Mesodermal cell (in vitro differentiated cells): ENCODE results near the gene MTPN.

Experiments
- H3K27ac ChIP-seq: 2 replicates; pipeline ENCODE4 v1.7.0; 2013; ENCODE audit warnings: mild to moderate bottlenecking, low read depth, low read length, moderate library complexity; ENCODE audit not compliant: severe bottlenecking
- H3K36me3 ChIP-seq: 2 replicates; pipeline ENCODE4 v1.7.1; 2013; ENCODE audit warnings: mild to moderate bottlenecking, low read length, moderate library complexity; ENCODE audit not compliant: control insufficient read depth, insufficient read depth
- H3K4me1 ChIP-seq: one replicate; pipeline ENCODE4 v1.7.1; 2013; ENCODE audit warnings: mild to moderate bottlenecking, low read length; ENCODE audit not compliant: insufficient read depth, control insufficient read depth, poor library complexity, severe bottlenecking
- H3K4me3 ChIP-seq: 2 replicates; pipeline ENCODE4 v1.7.0; 2013; ENCODE audit warnings: low read length, control low read depth, mild to moderate bottlenecking; ENCODE audit not compliant: insufficient read depth, poor library complexity, severe bottlenecking; ENCODE audit errors: extremely low read depth
- H3K9me3 ChIP-seq: 2 replicates; pipeline ENCODE4 v1.7.1; 2013; ENCODE audit warnings: mild to moderate bottlenecking, low read length, moderate library complexity; ENCODE audit not compliant: control insufficient read depth
- WGBS, 2 experiments: methylation state at CpG; one replicate each; pipeline ENCODE4 v1.1.5; 2013; ENCODE audit warnings: missing lambda C conversion rate in 2 of 2; ENCODE audit not compliant: insufficient coverage in 2 of 2; 5-methylcytosine and 5-hydroxymethylcytosine counted together

MTPN gene

DNA sequence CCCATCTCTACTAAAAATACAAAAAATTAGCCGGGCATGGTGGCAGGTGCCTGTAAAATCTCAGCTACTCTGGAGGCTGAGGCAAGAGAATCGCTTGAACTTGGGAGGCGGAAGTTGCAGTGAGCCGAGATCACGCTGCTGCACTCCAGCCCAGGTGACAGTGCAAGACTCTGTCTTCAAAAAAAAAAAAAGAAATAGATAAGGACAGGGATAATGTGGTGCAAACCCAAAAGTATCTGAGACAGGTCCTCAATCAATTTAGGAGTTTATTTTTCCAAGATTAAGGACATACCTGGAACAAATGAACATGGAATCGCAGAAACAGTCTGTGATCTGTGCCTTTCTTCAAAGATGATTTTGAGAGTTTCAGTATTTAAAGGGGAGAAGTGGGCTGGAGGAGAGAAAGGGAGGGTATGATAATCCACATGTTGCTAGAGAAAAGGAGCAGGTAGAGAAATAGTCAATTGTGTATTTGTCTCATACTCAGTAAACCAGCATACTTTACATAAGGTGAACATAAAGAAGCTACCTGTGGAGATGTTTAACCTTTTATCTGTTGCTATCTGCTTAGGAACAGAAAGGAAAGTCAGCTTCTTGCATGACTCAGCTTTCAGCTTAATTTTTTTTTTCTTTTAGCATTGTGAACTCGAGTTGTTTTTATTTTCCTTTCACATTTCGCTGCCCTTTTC is 4.9 kb upstream of the MTPN start:
- Histone ChIP-seq H3K36me3 (no peaks in the 10 kb centered on the region), H3K9me3 (peaks cover 4% of the 10 kb centered on the region), H3K4me3 (no peak overlapping the region), H3K4me1 (peaks cover 23% of the 10 kb centered on the region), H3K27ac (no peak overlapping the region)
- WGBS, 2 experiments = 81 to 99% methylated on average over 6 of the region's 8 CpGs

GRCh38 chr7:135980665-135981180 is 3.6 kb upstream of the MTPN start:
- peaks cover 4% of the 10 kb centered on the region for H3K9me3 ChIP-seq
- peak overlapping the region; percentile 85 for H3K27ac ChIP-seq
- peaks cover 23% of the 10 kb centered on the region for H3K4me1 ChIP-seq
- H3K36me3 ChIP-seq = peaks cover 1% of the 10 kb centered on the region
- no peak overlapping the region for H3K4me3 ChIP-seq
- WGBS, 2 experiments = 85 to 92% methylated on average over 3 of the region's 3 CpGs

DNA sequence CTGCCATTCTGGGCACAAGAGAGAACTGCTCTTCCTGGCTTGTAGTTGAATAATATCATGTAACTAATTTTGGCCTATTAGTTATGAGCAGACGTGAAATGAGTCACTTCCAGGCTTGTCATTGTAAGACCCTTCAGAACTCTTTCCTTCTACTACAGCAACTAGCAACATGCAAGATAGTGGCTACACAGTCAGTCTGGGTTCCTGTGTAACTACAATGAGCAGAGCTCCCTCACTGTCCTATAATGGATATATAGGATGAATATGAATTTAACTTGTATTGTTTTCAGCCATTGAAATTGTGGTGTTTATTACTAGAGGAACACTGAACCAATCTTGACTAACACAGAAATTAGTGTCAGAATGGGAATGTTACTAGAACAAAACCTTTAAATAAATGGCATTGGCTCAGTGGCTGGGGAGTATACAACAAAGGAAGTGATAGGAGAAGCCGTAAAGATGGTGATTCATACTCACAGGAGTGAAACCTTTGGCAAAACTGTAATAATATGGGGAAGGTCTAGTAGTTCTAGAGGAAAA is 2.9 kb upstream of the MTPN start:
- Histone ChIP-seq H3K4me3 (no peak overlapping the region), H3K27ac (peak overlapping the region; percentile 85), H3K9me3 (peaks cover 4% of the 10 kb centered on the region), H3K4me1 (peaks cover 23% of the 10 kb centered on the region), H3K36me3 (peaks cover 4% of the 10 kb centered on the region)
- 54 to 92% methylated on average over 1 to 2 of the region's 2 CpGs for WGBS, 2 experiments

- Histone ChIP-seq H3K4me3 (no peak overlapping the region), H3K27ac (peak overlapping the region; percentile 85), H3K4me1 (peaks cover 23% of the 10 kb centered on the region), H3K36me3 (peaks cover 6% of the 10 kb centered on the region), H3K9me3 (peaks cover 4% of the 10 kb centered on the region)
Measured at GRCh38 chr7:135979471-135980011, 2.4 kb upstream of the MTPN start.

GRCh38 chr7:135978624-135979023 is 1.5 kb upstream of the MTPN start:
- no peak overlapping the region for H3K4me3 ChIP-seq

DNA sequence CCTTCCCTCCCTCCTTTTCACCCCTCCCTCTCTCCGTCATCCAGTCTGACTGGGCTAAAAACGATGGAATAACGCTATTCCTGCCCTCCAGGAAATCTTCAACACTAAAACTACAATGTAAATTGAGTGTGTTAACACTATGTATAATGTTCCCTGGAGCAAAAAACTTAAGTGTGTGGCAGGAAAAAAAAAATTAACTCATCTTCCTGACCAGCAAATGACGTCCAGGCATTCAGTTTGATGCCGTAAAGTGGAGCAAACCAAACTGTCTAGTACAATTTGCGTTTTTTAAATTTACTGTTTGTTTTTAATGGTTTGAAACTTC is 545 bp upstream of the MTPN start:
- Histone ChIP-seq H3K4me3 (no peak overlapping the region), H3K9me3 (peaks cover 4% of the 10 kb centered on the region)
- 80 to 100% methylated on average over 1 of the region's 6 CpGs for WGBS, 2 experiments

More at GRCh38 chr7:135978624-135979023, 1.5 kb upstream of the MTPN start:
- peaks cover 23% of the 10 kb centered on the region for H3K4me1 ChIP-seq
- no peak overlapping the region for H3K27ac ChIP-seq
- peaks cover 13% of the 10 kb centered on the region for H3K36me3 ChIP-seq
- 80 to 82% methylated on average over 2 of the region's 4 CpGs for WGBS, 2 experiments
- H3K9me3 ChIP-seq = peaks cover 4% of the 10 kb centered on the region

DNA sequence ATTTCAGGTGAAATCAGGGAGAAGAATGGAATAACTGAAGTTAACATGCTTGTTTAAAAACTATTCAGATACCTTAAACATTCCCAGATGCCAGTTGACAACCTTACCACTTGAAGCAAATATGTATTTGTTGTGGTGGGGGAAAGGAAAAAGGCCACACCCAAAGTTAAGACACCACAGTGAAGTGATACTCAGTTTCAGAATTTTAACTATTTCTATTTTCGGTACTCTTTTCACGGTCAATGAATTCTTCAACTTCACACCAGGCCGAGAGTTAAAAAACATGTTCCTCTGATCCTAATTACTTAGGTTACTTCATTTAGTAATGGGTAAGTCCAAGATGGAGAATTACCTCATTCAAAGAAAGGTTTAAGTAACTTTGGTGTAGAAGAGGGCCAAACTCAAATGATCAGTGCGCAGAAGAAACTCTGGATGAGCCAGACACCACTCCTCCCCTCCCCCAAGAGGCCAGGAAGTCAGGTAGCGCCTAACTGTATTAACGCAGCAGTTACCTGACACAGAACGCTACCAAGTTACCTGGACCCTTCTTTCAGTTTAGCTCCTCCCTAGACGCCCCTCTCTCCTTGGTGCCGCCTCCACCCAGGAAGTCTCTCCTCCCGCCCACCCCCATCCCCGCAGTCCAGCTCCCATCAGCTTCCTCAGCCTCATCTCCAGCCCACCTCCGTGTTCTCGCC is 700 bp downstream of the MTPN start:
- Histone ChIP-seq H3K36me3 (peaks cover 23% of the 10 kb centered on the region), H3K4me3 (peak overlapping the region; percentile 66), H3K9me3 (peaks cover 4% of the 10 kb centered on the region), H3K27ac (peak overlapping the region; percentile 48), H3K4me1 (peaks cover 23% of the 10 kb centered on the region)
- 0% methylated on average over 8 to 9 of the region's 13 CpGs for WGBS, 2 experiments

More for the DNA sequence above, 545 bp upstream of the MTPN start:
- H3K27ac ChIP-seq = no peak overlapping the region
- peaks cover 17% of the 10 kb centered on the region for H3K36me3 ChIP-seq
- peaks cover 23% of the 10 kb centered on the region for H3K4me1 ChIP-seq

- no peak overlapping the region for H3K27ac ChIP-seq
- peak overlapping the region; percentile 66 for H3K4me3 ChIP-seq
- 60% methylated on average over 1 of the region's 2 CpGs; no CpG with 5 or more reads in 1 of the 2 experiments for WGBS, 2 experiments
- peaks cover 11% of the 10 kb centered on the region for H3K4me1 ChIP-seq
- peaks cover 30% of the 10 kb centered on the region for H3K36me3 ChIP-seq
- H3K9me3 ChIP-seq = peaks cover 4% of the 10 kb centered on the region
Measured at GRCh38 chr7:135975166-135975565, 2.0 kb downstream of the MTPN start.

- H3K4me3 ChIP-seq = no peak overlapping the region
- H3K4me1 ChIP-seq = peaks cover 7% of the 10 kb centered on the region
- H3K36me3 ChIP-seq = peaks cover 35% of the 10 kb centered on the region
- peaks cover 4% of the 10 kb centered on the region for H3K9me3 ChIP-seq
- no peak overlapping the region for H3K27ac ChIP-seq
- WGBS, 2 experiments = no CpG with 5 or more reads among the region's 1 CpG
Measured at GRCh38 chr7:135974667-135975066, 2.5 kb downstream of the MTPN start.

DNA sequence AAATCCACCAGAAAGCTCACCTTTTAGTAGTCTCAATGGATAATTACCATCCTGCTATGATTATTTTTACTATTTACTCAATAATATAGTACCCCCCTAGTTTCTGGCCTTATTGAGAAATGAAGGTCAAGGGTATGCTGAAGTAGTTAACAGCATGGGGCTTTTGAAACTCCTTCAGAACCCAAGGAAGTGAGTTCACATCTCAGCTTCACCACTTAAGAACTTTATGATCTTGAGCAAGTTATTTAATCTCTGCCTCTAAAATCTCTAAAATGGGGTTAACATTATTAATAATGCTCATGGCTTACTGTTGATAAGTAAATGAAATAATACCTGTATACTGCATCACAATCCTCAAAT is 5.8 kb downstream of the MTPN start:
- Histone ChIP-seq H3K9me3 (no peaks in the 10 kb centered on the region), H3K36me3 (peaks cover 51% of the 10 kb centered on the region), H3K4me1 (peaks cover 6% of the 10 kb centered on the region), H3K4me3 (no peak overlapping the region), H3K27ac (no peak overlapping the region)
